Smooth muscle cell (in vitro differentiated cells): ENCODE data around the gene NPHS1. TPM values are rescaled to one million over a fixed set of nuclear protein-coding genes. Genes with fewer than 3 reads are reported as not detected.

Source experiments
- DNase-seq: peaks from one replicate; lab custom pipeline; 2025; ENCODE audit not compliant: unreplicated experiment; lab: John Stamatoyannopoulos, UW
- H2AFZ ChIP-seq: fragments of 200-600 bp; sonication (generic); 2 replicates; pipeline ENCODE4 v1.6.0; 2016; ENCODE audit warnings: antibody characterized with exemption, low read depth, mild to moderate bottlenecking
- H3F3A ChIP-seq: fragments of 200-600 bp; sonication (generic); 2 replicates; pipeline ENCODE4 v1.6.0; 2017; ENCODE audit warnings: antibody characterized with exemption, low read depth
- H3K27ac ChIP-seq: fragments of 200-600 bp; sonication (generic); 2 replicates; pipeline ENCODE4 v1.5.1; 2016; ENCODE audit warnings: low read depth, mild to moderate bottlenecking
- H3K27me3 ChIP-seq: fragments of 200-600 bp; sonication (generic); 2 replicates; pipeline ENCODE4 v1.6.1; 2016; ENCODE audit warnings: low read depth, mild to moderate bottlenecking
- H3K36me3 ChIP-seq: fragments of 200-600 bp; sonication (generic); 2 replicates; pipeline ENCODE4 v1.5.1; 2016; ENCODE audit warnings: low read depth
- H3K4me1 ChIP-seq: fragments of 200-600 bp; sonication (generic); 2 replicates; pipeline ENCODE4 v1.5.1; 2016; ENCODE audit warnings: low read depth
- H3K4me2 ChIP-seq: fragments of 200-600 bp; sonication (generic); 2 replicates; pipeline ENCODE4 v1.6.0; 2016; ENCODE audit warnings: mild to moderate bottlenecking
- H3K4me3 ChIP-seq: fragments of 200-600 bp; sonication (generic); 2 replicates; pipeline ENCODE4 v1.5.1; 2016; ENCODE audit warnings: mild to moderate bottlenecking
- H3K79me2 ChIP-seq: fragments of 200-600 bp; sonication (generic); 2 replicates; pipeline ENCODE4 v1.6.0; 2016; ENCODE audit warnings: low read depth, mild to moderate bottlenecking
- H3K9ac ChIP-seq: fragments of 200-600 bp; sonication (generic); 2 replicates; pipeline ENCODE4 v1.6.0; 2016; ENCODE audit warnings: low read depth
- H3K9me3 ChIP-seq: fragments of 200-600 bp; sonication (generic); replicated peaks from 2 replicates; pipeline ENCODE4 v1.5.1; 2016; ENCODE audit warnings: low read depth
- H4K20me1 ChIP-seq: fragments of 200-600 bp; sonication (generic); 2 replicates; pipeline ENCODE4 v1.6.0; 2016; ENCODE audit warnings: low read depth
- CTCF ChIP-seq: fragments of 200-600 bp; sonication (generic); IDR thresholded peaks from 2 replicates; pipeline ENCODE4 v1.5.1; 2017; ENCODE audit warnings: borderline replicate concordance, mild to moderate bottlenecking, antibody characterized with exemption; ENCODE audit not compliant: insufficient read depth, poor library complexity, severe bottlenecking
- WGBS: methylation state at CpG from one replicate; pipeline ENCODE4 v1.1.7; 2016; ENCODE audit warnings: low lambda C conversion rate; 5-methylcytosine and 5-hydroxymethylcytosine counted together
- polyA plus RNA-seq: library from polyadenylated mRNA; unstranded; fragments of >200 nt; fragmentation: Nextera tagmentation; extraction: Ambion mirVana; gene quantifications from 2 replicates; pipeline ENCODE4 v1.2.1, GENCODE V29; 2016
- total RNA-seq: library from RNA; depleted of rRNA; stranded (reverse); fragments of >200 nt; gene quantifications from 2 replicates; pipeline ENCODE4 v1.2.3, GENCODE V29; 2014

NPHS1 gene
- total RNA-seq: 0.31 TPM in 1 of 2 replicates, not detected in the other
- polyA plus RNA-seq: 0.46 TPM in 1 of 2 replicates, not detected in the other

DNA sequence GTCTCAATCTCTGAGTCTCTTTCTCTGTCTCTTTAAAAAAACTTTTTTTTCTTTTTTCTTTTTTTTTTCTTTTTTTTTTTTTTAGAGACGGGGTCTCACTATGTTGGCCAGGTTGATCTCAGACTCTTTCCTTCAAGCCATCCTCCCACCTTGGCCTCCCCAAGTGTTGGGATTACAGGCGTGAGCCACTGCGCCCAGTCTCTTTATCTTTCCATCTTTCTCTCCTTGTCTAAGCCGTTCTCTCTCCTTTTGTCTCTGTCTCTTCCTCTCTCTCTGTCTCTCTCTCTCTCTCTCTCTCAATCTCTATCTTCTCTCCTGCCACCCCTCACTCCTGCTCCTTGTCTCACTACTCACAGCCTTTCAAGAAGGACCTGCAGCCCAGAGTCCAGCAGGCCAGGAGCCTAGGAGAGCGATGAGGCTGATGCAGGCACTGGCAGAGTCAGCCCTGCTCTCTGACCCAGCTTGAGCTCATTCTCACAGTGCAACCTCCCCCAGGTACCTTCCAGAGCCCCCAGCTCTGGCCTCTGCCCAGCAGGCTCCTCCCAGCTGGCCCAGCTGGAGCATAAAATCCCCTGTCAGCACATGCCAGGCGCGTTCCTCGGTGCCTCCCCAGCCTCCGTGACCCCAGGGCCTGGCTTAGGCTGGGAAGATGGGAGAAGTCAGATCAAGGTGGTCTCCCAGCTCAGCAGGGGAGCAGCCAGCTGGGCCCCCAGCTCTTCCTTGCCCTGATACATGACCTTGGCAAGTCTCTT, at the start of gene NPHS1:
NPHS1 (minus strand) TSS at position 476 of the 752 bp plus-strand sequence. CDS start 667 bp downstream, outside the sequence.
- H3K27me3 ChIP-seq: peaks cover 87% of the 10 kb centered on the region
- TF ChIP-seq CTCF: no peak
- H3K36me3 ChIP-seq: no peaks in the 10 kb centered on the region
- no peak within 1 kb of the TSS for H3K27ac ChIP-seq
- WGBS: 60% methylated on average over 5 of the region's 9 CpGs
- no peaks in the 10 kb centered on the region for H3K79me2 ChIP-seq
- no peak within 1 kb of the TSS for H2AFZ ChIP-seq
- H3K4me1 ChIP-seq: no peaks in the 10 kb centered on the region
- no peak for DNase-seq
- H3K4me3 ChIP-seq: no peak within 1 kb of the TSS
- H3K9me3 ChIP-seq: no peaks in the 10 kb centered on the region
- H4K20me1 ChIP-seq: no peaks in the 10 kb centered on the region
- H3K4me2 ChIP-seq: no peak within 1 kb of the TSS
- H3F3A ChIP-seq: no peaks in the 10 kb centered on the region
- H3K9ac ChIP-seq: no peak within 1 kb of the TSS

GRCh38 chr19:35901055-35901644, 48.8 kb upstream of the NPHS1 start:
- no peak for TF ChIP-seq CTCF
- Histone ChIP-seq H4K20me1 (no peaks in the 10 kb centered on the region), H3K27me3 (no peaks in the 10 kb centered on the region), H3K36me3 (no peaks in the 10 kb centered on the region), H3K9me3 (no peaks in the 10 kb centered on the region), H3K79me2 (peaks cover 13% of the 10 kb centered on the region), H3K9ac (peak overlapping the region; percentile 88), H3F3A (peaks cover 22% of the 10 kb centered on the region), H3K4me3 (peak overlapping the region; percentile 78), H3K27ac (peak overlapping the region; percentile 81), H2AFZ (no peak overlapping the region), H3K4me2 (peak overlapping the region; percentile 99), H3K4me1 (peaks cover 15% of the 10 kb centered on the region)
- no peak for DNase-seq
- 58% methylated on average over 2 of the region's 2 CpGs for WGBS

- Histone ChIP-seq H4K20me1 (no peaks in the 10 kb centered on the region), H3K4me3 (peak overlapping the region; percentile 78), H3K9me3 (no peaks in the 10 kb centered on the region), H3K9ac (peak overlapping the region; percentile 88), H3K27me3 (no peaks in the 10 kb centered on the region), H3K27ac (peak overlapping the region; percentile 81), H3K79me2 (peaks cover 13% of the 10 kb centered on the region), H2AFZ (peak overlapping the region; percentile 81), H3K4me1 (peaks cover 15% of the 10 kb centered on the region), H3F3A (peaks cover 16% of the 10 kb centered on the region), H3K4me2 (peak overlapping the region; percentile 99), H3K36me3 (no peaks in the 10 kb centered on the region)
- no peak for TF ChIP-seq CTCF
- WGBS: 1% methylated on average over 17 of the region's 43 CpGs
- peak; percentile 34 for DNase-seq
Observed at GRCh38 chr19:35899547-35900214, 47.4 kb upstream of the NPHS1 start.
